ENCODE results near the gene TNFSF9.
"Not testable (repeated sequence)": the region's sequence is repeated elsewhere in the genome, so short reads cannot be mapped to it uniquely, and the experiment has no call there.

TNFSF9 gene

GRCh38 chr19:6580313-6580712 lies 49.5 kb downstream of the TNFSF9 start:
- DNase-seq (ENCODE audit: insufficient read length, low spot score) = no peak
- FAIRE-seq = no peak
- TF ChIP-seq SPI1 (IDR thresholded peaks at IDR 0.05; ENCODE audit: low read depth, low read length) = no peak
- TF ChIP-seq POLR2AphosphoS5 (IDR thresholded peaks at IDR 0.05; ENCODE audit: low read depth, low read length) = no peak; the same call in 1 of the 2 replicates
- no peak for TF ChIP-seq TAF1 (IDR thresholded peaks at IDR 0.05; ENCODE audit: low read depth, low read length)
- no peak for TF ChIP-seq PAX5 (IDR thresholded peaks at IDR 0.05; ENCODE audit: insufficient read depth, low read length, severe bottlenecking)
- no peak for TF ChIP-seq POU2F2 (IDR thresholded peaks at IDR 0.05; ENCODE audit: low read depth, low read length)
- no peak; the same call in 1 of the 2 replicates for TF ChIP-seq POLR2A (IDR thresholded peaks at IDR 0.05; ENCODE audit: low read depth, low read length)

- TF ChIP-seq SPI1 (IDR thresholded peaks at IDR 0.05; ENCODE audit: low read depth, low read length) = peak; percentile 80
- peak; percentile 26 for FAIRE-seq
- DNase-seq (ENCODE audit: insufficient read length, low spot score) = not testable (repeated sequence)
Observed at GRCh38 chr19:6582515-6583484, 52.0 kb downstream of the TNFSF9 start.
